ENCODE measurements around the gene ZNF117.
"Not testable (repeated sequence)": the region's sequence is repeated elsewhere in the genome, so short reads cannot be mapped to it uniquely, and the experiment has no call there.

DNA sequence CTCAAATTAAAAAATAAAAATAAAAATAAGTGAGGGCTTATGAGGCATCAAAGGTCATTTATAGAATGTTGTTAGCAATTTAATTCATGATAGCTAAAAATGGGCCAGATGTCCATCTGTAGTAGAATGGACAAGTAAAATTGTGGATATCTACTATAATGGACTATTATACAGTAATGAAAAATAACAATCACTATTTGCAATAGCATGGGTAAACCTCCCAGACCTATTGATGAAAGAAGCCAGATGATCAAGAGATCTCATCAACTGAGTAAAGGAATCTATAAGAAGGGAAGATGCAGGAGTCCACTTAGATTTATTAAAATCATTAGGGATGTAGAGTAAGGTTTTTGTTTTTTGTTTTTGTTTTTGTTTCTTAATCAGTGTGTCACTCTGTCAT is 44.6 kb upstream of the ZNF117 start:
- TF ChIP-seq, protein P1, sequence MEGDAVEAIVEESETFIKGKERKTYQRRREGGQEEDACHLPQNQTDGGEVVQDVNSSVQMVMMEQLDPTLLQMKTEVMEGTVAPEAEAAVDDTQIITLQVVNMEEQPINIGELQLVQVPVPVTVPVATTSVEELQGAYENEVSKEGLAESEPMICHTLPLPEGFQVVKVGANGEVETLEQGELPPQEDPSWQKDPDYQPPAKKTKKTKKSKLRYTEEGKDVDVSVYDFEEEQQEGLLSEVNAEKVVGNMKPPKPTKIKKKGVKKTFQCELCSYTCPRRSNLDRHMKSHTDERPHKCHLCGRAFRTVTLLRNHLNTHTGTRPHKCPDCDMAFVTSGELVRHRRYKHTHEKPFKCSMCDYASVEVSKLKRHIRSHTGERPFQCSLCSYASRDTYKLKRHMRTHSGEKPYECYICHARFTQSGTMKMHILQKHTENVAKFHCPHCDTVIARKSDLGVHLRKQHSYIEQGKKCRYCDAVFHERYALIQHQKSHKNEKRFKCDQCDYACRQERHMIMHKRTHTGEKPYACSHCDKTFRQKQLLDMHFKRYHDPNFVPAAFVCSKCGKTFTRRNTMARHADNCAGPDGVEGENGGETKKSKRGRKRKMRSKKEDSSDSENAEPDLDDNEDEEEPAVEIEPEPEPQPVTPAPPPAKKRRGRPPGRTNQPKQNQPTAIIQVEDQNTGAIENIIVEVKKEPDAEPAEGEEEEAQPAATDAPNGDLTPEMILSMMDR (IDR thresholded peaks at IDR 0.05; ENCODE audit: low read depth, low read length, poor library complexity, severe bottlenecking): not testable (repeated sequence)
- TF ChIP-seq EZH2phosphoT487 (IDR thresholded peaks at IDR 0.05; ENCODE audit: borderline replicate concordance, low read length): not testable (repeated sequence)

All from DOHH2 (cell line).